Measurements from ENCODE around the gene CTDSPL.

- TF ChIP-seq CTCF (IDR thresholded peaks at IDR 0.05; ENCODE audit: insufficient read depth, low read length) (no peak), POLR2AphosphoS5 (IDR thresholded peaks at IDR 0.05; ENCODE audit: low read depth) (no peak), REST (IDR thresholded peaks at IDR 0.05; ENCODE audit: insufficient replicate concordance, low read depth) (no peak)
Observed at GRCh38 chr3:37926611-37927010, 64.9 kb downstream of the CTDSPL start.

All from HL-60 (cell line).